Measurements from ENCODE around the gene JARID2. TPM values are rescaled to one million over a fixed set of nuclear protein-coding genes. Genes with fewer than 3 reads are reported as not detected.

Gene JARID2
- total and polyA plus RNA-seq, 2 of the 4 experiments (the other 2 are of a cell fraction): 9.6 to 12.9 TPM

DNA sequence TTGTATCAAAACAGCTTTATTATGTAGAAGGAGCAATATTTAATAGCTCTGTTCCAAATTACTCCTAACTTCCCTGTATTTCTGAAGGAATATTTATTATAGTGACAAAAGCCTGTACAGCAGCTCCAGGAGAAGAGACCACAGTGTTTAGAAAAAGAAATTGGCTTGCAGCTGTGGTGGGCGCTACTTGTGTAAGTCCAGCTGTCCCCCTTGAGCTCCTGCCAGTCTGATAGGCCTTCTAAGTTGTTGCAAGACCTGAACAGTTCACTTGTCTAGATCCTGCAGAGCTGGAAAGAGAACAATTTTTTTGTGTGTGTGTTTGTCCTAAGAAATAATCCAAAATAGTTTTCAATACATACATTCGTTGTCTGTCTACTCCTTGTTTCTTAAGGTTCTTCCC lies 86.6 kb downstream of the JARID2 start:
- no peak overlapping the region for H2AFZ ChIP-seq (replicated peaks; ENCODE audit: low read length, poor library complexity)
- H3K9me3 ChIP-seq (ENCODE audit: control insufficient read depth, insufficient read depth, low read length): no peaks in the 10 kb centered on the region
- no peak overlapping the region for H3K4me3 ChIP-seq (ENCODE audit: insufficient read depth, low read depth, low read length)
- H4K5ac ChIP-seq (ENCODE audit: low read depth, low read length): no peak overlapping the region
- no peak overlapping the region for H3K4ac ChIP-seq (ENCODE audit: low read depth, low read length)
- peaks cover 41 to 86% of the 10 kb centered on the region in 2 experiments for H3K79me1 ChIP-seq (ENCODE audit: low read depth in 1 of 2, low read length in 2 of 2)
- H3K9me1 ChIP-seq (ENCODE audit: insufficient read depth, low read length): peaks cover 22% of the 10 kb centered on the region
- TF ChIP-seq BHLHE40 (IDR thresholded peaks at IDR 0.05; ENCODE audit: low read depth, low read length) (no peak), RAD21 (IDR thresholded peaks at IDR 0.05; ENCODE audit: low read length) (no peak), MAZ (IDR thresholded peaks at IDR 0.05; ENCODE audit: borderline replicate concordance, low read depth, low read length) (no peak), FOS (IDR thresholded peaks at IDR 0.05; ENCODE audit: low read depth, low read length) (no peak), RCOR1 (IDR thresholded peaks at IDR 0.05; ENCODE audit: insufficient replicate concordance, low read length) (no peak), SMC3 (IDR thresholded peaks at IDR 0.05; ENCODE audit: low read depth, low read length) (no peak), RFX5 (IDR thresholded peaks at IDR 0.05; ENCODE audit: low read depth, low read length) (no peak), POLR2A (IDR thresholded peaks at IDR 0.05; ENCODE audit: low read depth, low read length) (no peak), CEBPB (IDR thresholded peaks at IDR 0.05; ENCODE audit: low read depth, low read length) (no peak), MAFK (IDR thresholded peaks at IDR 0.05; ENCODE audit: low read depth, low read length) (no peak), MXI1 (IDR thresholded peaks at IDR 0.05; ENCODE audit: borderline replicate concordance, low read depth, low read length) (no peak), NFE2L2 (IDR thresholded peaks at IDR 0.05; ENCODE audit: low read depth, low read length) (no peak)
- TF ChIP-seq, protein P1, sequence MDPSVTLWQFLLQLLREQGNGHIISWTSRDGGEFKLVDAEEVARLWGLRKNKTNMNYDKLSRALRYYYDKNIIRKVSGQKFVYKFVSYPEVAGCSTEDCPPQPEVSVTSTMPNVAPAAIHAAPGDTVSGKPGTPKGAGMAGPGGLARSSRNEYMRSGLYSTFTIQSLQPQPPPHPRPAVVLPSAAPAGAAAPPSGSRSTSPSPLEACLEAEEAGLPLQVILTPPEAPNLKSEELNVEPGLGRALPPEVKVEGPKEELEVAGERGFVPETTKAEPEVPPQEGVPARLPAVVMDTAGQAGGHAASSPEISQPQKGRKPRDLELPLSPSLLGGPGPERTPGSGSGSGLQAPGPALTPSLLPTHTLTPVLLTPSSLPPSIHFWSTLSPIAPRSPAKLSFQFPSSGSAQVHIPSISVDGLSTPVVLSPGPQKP (IDR thresholded peaks at IDR 0.05; ENCODE audit: borderline replicate concordance, low read depth, low read length): no peak
- TF ChIP-seq, protein P2, sequence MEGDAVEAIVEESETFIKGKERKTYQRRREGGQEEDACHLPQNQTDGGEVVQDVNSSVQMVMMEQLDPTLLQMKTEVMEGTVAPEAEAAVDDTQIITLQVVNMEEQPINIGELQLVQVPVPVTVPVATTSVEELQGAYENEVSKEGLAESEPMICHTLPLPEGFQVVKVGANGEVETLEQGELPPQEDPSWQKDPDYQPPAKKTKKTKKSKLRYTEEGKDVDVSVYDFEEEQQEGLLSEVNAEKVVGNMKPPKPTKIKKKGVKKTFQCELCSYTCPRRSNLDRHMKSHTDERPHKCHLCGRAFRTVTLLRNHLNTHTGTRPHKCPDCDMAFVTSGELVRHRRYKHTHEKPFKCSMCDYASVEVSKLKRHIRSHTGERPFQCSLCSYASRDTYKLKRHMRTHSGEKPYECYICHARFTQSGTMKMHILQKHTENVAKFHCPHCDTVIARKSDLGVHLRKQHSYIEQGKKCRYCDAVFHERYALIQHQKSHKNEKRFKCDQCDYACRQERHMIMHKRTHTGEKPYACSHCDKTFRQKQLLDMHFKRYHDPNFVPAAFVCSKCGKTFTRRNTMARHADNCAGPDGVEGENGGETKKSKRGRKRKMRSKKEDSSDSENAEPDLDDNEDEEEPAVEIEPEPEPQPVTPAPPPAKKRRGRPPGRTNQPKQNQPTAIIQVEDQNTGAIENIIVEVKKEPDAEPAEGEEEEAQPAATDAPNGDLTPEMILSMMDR (conservative IDR thresholded peaks at IDR 0.05; ENCODE audit: low read depth, low read length): no peak
- peak overlapping the region; percentile 10; the same call in 1 of the 2 replicates for H3K23ac ChIP-seq (ENCODE audit: low read depth, low read length)
- intact Hi-C loops (cut with micrococcal nuclease): no loop called here
- ChIA-PET CTCF (interaction anchor here (0.8 kb wide), 1 partner anchor 12 kb away, joined by 4 read pairs; no protein-coding TSS in a partner anchor), POLR2A (ENCODE audit: unreplicated experiment) (no interaction called here)
- H3K18ac ChIP-seq (ENCODE audit: low read depth, low read length): no peak overlapping the region
- no peak overlapping the region for H2AK9ac ChIP-seq (replicated peaks; ENCODE audit: low read depth, low read length, poor library complexity)
- H3K56ac ChIP-seq (ENCODE audit: extremely low read depth, insufficient read depth, low read length): no peak overlapping the region
- no peak overlapping the region for H4K8ac ChIP-seq (ENCODE audit: low read depth in 2 of 2, low read length in 2 of 2)
- BruUV-seq (replicated peaks): no TSS peak
- H3K4me2 ChIP-seq (ENCODE audit: low read depth, low read length): no peak overlapping the region
- H4K91ac ChIP-seq (ENCODE audit: insufficient read depth, low read depth, low read length): no peak overlapping the region
- no peak overlapping the region for H3K27ac ChIP-seq (ENCODE audit: insufficient read depth, low read length)
- H3K36me3 ChIP-seq (ENCODE audit: control insufficient read depth, insufficient read depth, low read length): no peaks in the 10 kb centered on the region
- whole genome bisulfite sequencing, 2 experiments (ENCODE audit: extremely low coverage in 2 of 2, insufficient read length in 1 of 2): 88% methylated on average over 1 of the region's 2 CpGs; no CpG with 5 or more reads in 1 of the 2 experiments
- DNase-seq: peak; percentile 74
- no peak overlapping the region for H3K9ac ChIP-seq (ENCODE audit: low read depth, low read length)
- H2AK5ac ChIP-seq (ENCODE audit: low read depth, low read length): no peak overlapping the region
- peak; percentile 22 for ATAC-seq (ENCODE audit: low read depth)
- no peak overlapping the region for H2BK20ac ChIP-seq (ENCODE audit: low read depth, low read length)
- in situ Hi-C loops (cut with MboI; ENCODE audit: low sequenced_read_pairs): no loop called here
- dilution Hi-C loops (cut with HindIII; ENCODE audit: low sequenced_read_pairs, unreplicated experiment): no loop called here
- H2BK120ac ChIP-seq (ENCODE audit: low read depth, low read length): no peak overlapping the region
- H2BK5ac ChIP-seq (ENCODE audit: low read depth, low read length, poor library complexity, severe bottlenecking): no peak overlapping the region
- H3K27me3 ChIP-seq (ENCODE audit: control insufficient read depth, insufficient read depth, low read length): no peaks in the 10 kb centered on the region
- peaks cover 24% of the 10 kb centered on the region for H3K4me1 ChIP-seq (ENCODE audit: control insufficient read depth, insufficient read depth, low read length)
- no peak overlapping the region for H3K14ac ChIP-seq (replicated peaks; ENCODE audit: low read depth, low read length)
- H2BK15ac ChIP-seq (ENCODE audit: low read depth, low read length): no peak overlapping the region
- peaks cover 89% of the 10 kb centered on the region for H4K20me1 ChIP-seq (ENCODE audit: insufficient read depth, low read length)
